Psoas muscle (tissue), 8 donors: Measurements from ENCODE around the gene DPYSL5. TPM values are rescaled to one million over a fixed set of nuclear protein-coding genes. Genes with fewer than 3 reads are reported as not detected.
A peak's percentile ranks its signal among the peaks of the same experiment; 100 is the strongest.

Experiments
- ATAC-seq, 4 donors: fragments of 200-7000 bp; cut with Tn5 transposase; one replicate each; pipeline ENCODE4 v1.9.1; 2020; ENCODE audit warnings: moderate library complexity in 3 of 4, mild to moderate bottlenecking in 2 of 4
- DNase-seq, 2 donors: peaks; one replicate each; pipeline ENCODE4 v3.0.0-alpha.2; 2020
- H3K27ac ChIP-seq: fragments of 200-600 bp; one replicate; pipeline ENCODE4 v1.8.0; 2022
- H3K27me3 ChIP-seq, 3 donors: fragments of 200-600 bp in 1 of 3; one replicate each; pipeline versions ENCODE4 v1.6.1 to v1.8.0; 2013 to 2022; ENCODE audit warnings: low read length in 2 of 3, mild to moderate bottlenecking in 2 of 3, moderate library complexity in 1 of 3; ENCODE audit not compliant: insufficient read depth in 3 of 3
- H3K36me3 ChIP-seq, 2 donors: fragments of 200-600 bp in 1 of 2; one replicate each; pipeline versions ENCODE4 v1.6.1 to v1.8.0; 2013 to 2022; ENCODE audit warnings: low read depth in 1 of 2, mild to moderate bottlenecking in 1 of 2, moderate library complexity in 1 of 2; ENCODE audit not compliant: insufficient read depth in 1 of 2
- H3K4me1 ChIP-seq: fragments of 200-600 bp; one replicate; pipeline ENCODE4 v1.8.0; 2022
- H3K4me3 ChIP-seq: fragments of 200-600 bp; one replicate; pipeline ENCODE4 v1.8.0; 2022; ENCODE audit warnings: mild to moderate bottlenecking
- H3K9me3 ChIP-seq: fragments of 200-600 bp; one replicate; pipeline ENCODE4 v1.8.0; 2022
- CTCF ChIP-seq: fragments of 200-600 bp; IDR thresholded peaks from one replicate; pipeline ENCODE4 v1.8.0; 2022; ENCODE audit warnings: antibody characterized with exemption
- WGBS, 3 donors: extraction: QIAGEN DNeasy Blood & Tissue Kit; methylation state at CpG; one replicate each; pipeline versions ENCODE4 v1.1.6 to v1.1.7; 2013; 5-methylcytosine and 5-hydroxymethylcytosine counted together
- intact Hi-C, 2 donors: fragments of 100-400 bp; cut with DNase I; formaldehyde crosslinking; loops; one replicate each; pipeline versions ENCODE4 v1.11.0 to v1.14.2; 2022
- polyA plus RNA-seq, 3 donors: library from polyadenylated mRNA; stranded (reverse); fragments of 200-250 nt; gene quantifications; one replicate each; pipeline ENCODE4 v1.2.3, GENCODE V29; 2013
- total RNA-seq, 4 donors: library from RNA; stranded (reverse); fragmentation: NEBNext Ultra II Directional in 2 of 4; extraction: Animal tissue kit (Norgen Biotek cat#: 25700) in 2 of 4; gene quantifications; one replicate each; pipeline versions ENCODE4 v1.2.1 to v1.2.4, GENCODE V29; 2021 to 2023
- donor health status: healthy with polysubstance abuse.
- donor health status: DM: no; HTN: no; CAD: no; lungs with moderate emphysema.
- donor health status: Bipolar disorder and iron deficiency.
- donor health status: healthy.
- donor health status: DM: yes; HTN: yes; CAD: no.
- donor health status: DM: no; HTN: no; CAD: no.
- donor health status: DM: no; HTN: no; CAD: no.
- donor health status: DM: yes; HTN: yes; CAD: no.

DPYSL5 gene
- total and polyA plus RNA-seq, 7 donors: 0.03 to 0.39 (median 0.08) TPM; not detected in 3

GRCh38 chr2:26846334-26847306 is 1.3 kb upstream of the DPYSL5 start:
- DNase-seq (peak; percentile 68 to 83), ATAC-seq (peak; percentile 78 to 92 (median 86))
- 6 to 11% (median 9%) methylated on average over 34 to 39 of the region's 39 CpGs for WGBS, 3 donors
- H3K27me3 ChIP-seq: peaks cover 0 to 72% (median 37%) of the 10 kb centered on the region in 3 donors
- intact Hi-C loops: loop anchor here (1.0 to 10.0 kb wide), 6 partner anchors 76 to 171 kb away; no protein-coding TSS in a partner anchor
- H3K9me3 ChIP-seq: no peaks in the 10 kb centered on the region
- peak; percentile 81 for TF ChIP-seq CTCF
- H3K4me1 ChIP-seq: peaks cover 18% of the 10 kb centered on the region
- H3K27ac ChIP-seq: no peak overlapping the region
- H3K4me3 ChIP-seq: no peak overlapping the region
- no peaks in the 10 kb centered on the region for H3K36me3 ChIP-seq

GRCh38 chr2:26847307-26847654 is 651 bp upstream of the DPYSL5 start:
- H3K9me3 ChIP-seq: no peaks in the 10 kb centered on the region
- no peak for ATAC-seq
- H3K36me3 ChIP-seq: no peaks in the 10 kb centered on the region
- no peak for DNase-seq
- H3K4me3 ChIP-seq: peak overlapping the region; percentile 59
- H3K27ac ChIP-seq: no peak overlapping the region
- H3K27me3 ChIP-seq: peaks cover 0 to 70% (median 37%) of the 10 kb centered on the region in 3 donors
- 5 to 9% (median 7%) methylated on average over 22 to 27 of the region's 27 CpGs for whole genome bisulfite sequencing, 3 donors
- TF ChIP-seq CTCF: no peak
- peaks cover 19% of the 10 kb centered on the region for H3K4me1 ChIP-seq
- intact Hi-C loops: loop anchor here (2.0 to 10.0 kb wide), 5 partner anchors 75 to 170 kb away; no protein-coding TSS in a partner anchor

- no peak for TF ChIP-seq CTCF
Measured at GRCh38 chr2:26848336-26849055, 564 bp downstream of the DPYSL5 start.

GRCh38 chr2:26849056-26849999 is 1.4 kb downstream of the DPYSL5 start:
- no peaks in the 10 kb centered on the region for H3K36me3 ChIP-seq
- no peak overlapping the region for H3K27ac ChIP-seq
- no peaks in the 10 kb centered on the region for H3K9me3 ChIP-seq
- DNase-seq: peak; percentile 13 to 55
- H3K4me1 ChIP-seq: peaks cover 34% of the 10 kb centered on the region
- intact Hi-C loops: loop anchor here (5.0 to 10.0 kb wide), 3 partner anchors 73 to 168 kb away; no protein-coding TSS in a partner anchor
- 0 to 2% (median 2%) methylated on average over 41 to 75 of the region's 75 CpGs for WGBS, 3 donors
- ATAC-seq: no peak
- no peak for TF ChIP-seq CTCF
- H3K4me3 ChIP-seq: peak overlapping the region; percentile 59
- H3K27me3 ChIP-seq: peaks cover 0 to 59% (median 37%) of the 10 kb centered on the region in 3 donors

More at GRCh38 chr2:26848336-26849055, 564 bp downstream of the DPYSL5 start:
- Histone ChIP-seq H3K9me3 (no peaks in the 10 kb centered on the region), H3K4me1 (peaks cover 30% of the 10 kb centered on the region), H3K36me3 (no peaks in the 10 kb centered on the region), H3K27ac (no peak overlapping the region), H3K4me3 (peak overlapping the region; percentile 59), H3K27me3 (peaks cover 0 to 61% (median 37%) of the 10 kb centered on the region in 3 donors)
- 1 to 2% (median 1%) methylated on average over 60 to 75 of the region's 75 CpGs for WGBS, 3 donors
- intact Hi-C loops: loop anchor here (5.0 to 10.0 kb wide), 3 partner anchors 74 to 169 kb away; no protein-coding TSS in a partner anchor
- DNase-seq (peak; percentile 18 to 55), ATAC-seq (peak in 1 of 4 donors; percentile 14)
